Naive B cell (primary cell): Measurements from ENCODE around the gene ZNF880. TPM values are rescaled to one million over a fixed set of nuclear protein-coding genes. Genes with fewer than 3 reads are reported as not detected.
A peak's percentile ranks its signal among the peaks of the same experiment; 100 is the strongest.
"Not testable (repeated sequence)": the region's sequence is repeated elsewhere in the genome, so short reads cannot be mapped to it uniquely, and the experiment has no call there.

Source experiments
- ATAC-seq, 2 donors: fragments of 150-1000 bp; cut with Tn5 transposase; 2 replicates each; pipeline ENCODE4 v1.10.0; 2021; ENCODE audit warnings: low read depth in 2 of 2, mild to moderate bottlenecking in 2 of 2, moderate library complexity in 2 of 2
- DNase-seq: peaks from one replicate; pipeline ENCODE4 v3.0.0; 2022
- H3K27ac Mint-ChIP-seq, 6 donors: one replicate each; pipeline ENCODE4 v1.8.0; 2020 to 2022; ENCODE audit warnings: mild to moderate bottlenecking in 6 of 6, mixed read lengths in 6 of 6, moderate library complexity in 5 of 6, inconsistent platforms in 2 of 6
- H3K27me3 Mint-ChIP-seq, 3 donors: one replicate each; pipeline ENCODE4 v1.8.0; 2021 to 2022; ENCODE audit warnings: mixed read lengths in 3 of 3, mild to moderate bottlenecking in 1 of 3
- H3K36me3 Mint-ChIP-seq, 2 donors: one replicate each; pipeline ENCODE4 v1.8.0; 2020 to 2022; ENCODE audit warnings: mixed read lengths in 2 of 2, inconsistent platforms in 1 of 2, mild to moderate bottlenecking in 1 of 2
- H3K4me1 Mint-ChIP-seq, 3 donors: one replicate each; pipeline ENCODE4 v1.8.0; 2020 to 2022; ENCODE audit warnings: mixed read lengths in 3 of 3, inconsistent platforms in 1 of 3, mild to moderate bottlenecking in 1 of 3, moderate library complexity in 1 of 3
- H3K4me3 Mint-ChIP-seq, 8 donors: one replicate each; pipeline ENCODE4 v1.8.0; 2020 to 2022; ENCODE audit warnings: mild to moderate bottlenecking in 8 of 8, mixed read lengths in 8 of 8, moderate library complexity in 8 of 8, inconsistent platforms in 2 of 8
- H3K9me3 Mint-ChIP-seq, 7 donors: one replicate each; pipeline ENCODE4 v1.8.0; 2020 to 2022; ENCODE audit warnings: mixed read lengths in 7 of 7, mild to moderate bottlenecking in 5 of 7, inconsistent platforms in 2 of 7, moderate library complexity in 1 of 7
- polyA plus RNA-seq, 6 donors: library from polyadenylated mRNA; unstranded; fragments of 300-500 nt; fragmentation: Illumina TruSeq; gene quantifications; one replicate each; pipeline ENCODE4 v1.2.3, GENCODE V29; 2021; ENCODE audit warnings: low read depth in 6 of 6

Gene ZNF880
- 10 to 100 TPM; 45.2 to 74.7 (median 58.4) TPM for polyA plus RNA-seq

GRCh38 chr19:52369559-52370340 is at the start of gene ZNF880:
Gene ZNF880, plus strand, starts transcription at chr19:52369923. Its CDS starts 43 bp downstream, at chr19:52369966.
- Mint-ChIP-seq H3K36me3 (peaks cover 42 to 43% of the 10 kb centered on the region in 2 donors), H3K4me3 (peak within 1 kb of the TSS; percentile 93 to 99 (median 97))
- peak; percentile 86 for DNase-seq

GRCh38 chr19:52322429-52322828 is 47.3 kb upstream of the ZNF880 start:
- Mint-ChIP-seq H3K4me1 (peaks cover 0 to 6% (median 0%) of the 10 kb centered on the region in 3 donors), H3K9me3 (peaks cover 15 to 99% (median 95%) of the 10 kb centered on the region in 7 donors), H3K27ac (no peak overlapping the region), H3K36me3 (peaks cover 52 to 64% of the 10 kb centered on the region in 2 donors), H3K27me3 (no peaks in the 10 kb centered on the region), H3K4me3 (no peak overlapping the region)
- DNase-seq: no peak
- no peak for ATAC-seq

More at GRCh38 chr19:52369559-52370340, at the start of gene ZNF880:
- Mint-ChIP-seq H3K27me3 (no peaks in the 10 kb centered on the region), H3K27ac (peak within 1 kb of the TSS; percentile 98 to 100 (median 99)), H3K9me3 (peaks cover 10 to 76% (median 65%) of the 10 kb centered on the region in 7 donors), H3K4me1 (peaks cover 12 to 18% (median 14%) of the 10 kb centered on the region in 3 donors)
- ATAC-seq: peak; percentile 95

GRCh38 chr19:52331757-52332156 is 38.0 kb upstream of the ZNF880 start:
- no peak for DNase-seq
- H3K36me3 Mint-ChIP-seq: peaks cover 6 to 34% of the 10 kb centered on the region in 2 donors
- H3K27me3 Mint-ChIP-seq: no peaks in the 10 kb centered on the region
- H3K4me3 Mint-ChIP-seq: peak overlapping the region in 2 of 8 donors; percentile 10 to 46
- no peak for ATAC-seq
- no peak overlapping the region for H3K27ac Mint-ChIP-seq
- H3K4me1 Mint-ChIP-seq: peaks cover 3 to 9% (median 8%) of the 10 kb centered on the region in 3 donors
- H3K9me3 Mint-ChIP-seq: peaks cover 7 to 88% (median 71%) of the 10 kb centered on the region in 7 donors

- Mint-ChIP-seq H3K36me3 (peaks cover 6 to 43% of the 10 kb centered on the region in 2 donors), H3K9me3 (peaks cover 12 to 62% (median 41%) of the 10 kb centered on the region in 7 donors)
Observed at GRCh38 chr19:52335768-52336116, 34.0 kb upstream of the ZNF880 start.

GRCh38 chr19:52336117-52336790 is 33.5 kb upstream of the ZNF880 start, which contains the start of gene ZNF610:
Gene ZNF610, plus strand, starts transcription at chr19:52336243. Its CDS starts 12,930 bp downstream, at chr19:52349173.
- peaks cover 6 to 43% of the 10 kb centered on the region in 2 donors for H3K36me3 Mint-ChIP-seq

More at GRCh38 chr19:52335768-52336116, 34.0 kb upstream of the ZNF880 start:
- Mint-ChIP-seq H3K27ac (peak overlapping the region in 5 of 6 donors; percentile 88 to 99 (median 96)), H3K27me3 (no peaks in the 10 kb centered on the region), H3K4me1 (peaks cover 16 to 19% (median 16%) of the 10 kb centered on the region in 3 donors), H3K4me3 (peak overlapping the region; percentile 89 to 99 (median 98))
- ATAC-seq (no peak), DNase-seq (no peak)

GRCh38 chr19:52336791-52337381 is 32.8 kb upstream of the ZNF880 start:
- Mint-ChIP-seq H3K27ac (peak overlapping the region; percentile 88 to 98 (median 96)), H3K4me1 (peaks cover 16 to 19% (median 16%) of the 10 kb centered on the region in 3 donors), H3K36me3 (peaks cover under 1 to 38% of the 10 kb centered on the region in 2 donors), H3K9me3 (peaks cover 12 to 54% (median 30%) of the 10 kb centered on the region in 7 donors), H3K27me3 (no peaks in the 10 kb centered on the region), H3K4me3 (peak overlapping the region; percentile 89 to 99 (median 98))
- ATAC-seq: no peak
- no peak for DNase-seq

More at GRCh38 chr19:52336117-52336790, 33.5 kb upstream of the ZNF880 start, which contains the start of gene ZNF610:
- Mint-ChIP-seq H3K4me3 (peak within 1 kb of the TSS; percentile 89 to 99 (median 98)), H3K27me3 (no peaks in the 10 kb centered on the region), H3K4me1 (peaks cover 16 to 19% (median 16%) of the 10 kb centered on the region in 3 donors), H3K9me3 (peaks cover 12 to 59% (median 36%) of the 10 kb centered on the region in 7 donors), H3K27ac (peak within 1 kb of the TSS; percentile 88 to 99 (median 96))
- peak; percentile 81 for DNase-seq
- peak; percentile 95 for ATAC-seq

GRCh38 chr19:52339022-52339421 is 30.7 kb upstream of the ZNF880 start:
- not testable (repeated sequence) for H3K27me3 Mint-ChIP-seq, DNase-seq, ATAC-seq
- H3K9me3 Mint-ChIP-seq: peaks cover 5 to 36% (median 8%) of the 10 kb centered on the region in 7 donors
- H3K4me3 Mint-ChIP-seq: peak overlapping the region in 2 of 8 donors; percentile 58 to 71
- peak overlapping the region in 1 of 6 donors; percentile 86 for H3K27ac Mint-ChIP-seq
- H3K36me3 Mint-ChIP-seq: peaks cover 0 to 21% of the 10 kb centered on the region in 2 donors
- peaks cover 16 to 24% (median 16%) of the 10 kb centered on the region in 3 donors for H3K4me1 Mint-ChIP-seq

- Mint-ChIP-seq H3K36me3 (peaks cover 4 to 11% of the 10 kb centered on the region in 2 donors), H3K27ac (no peak overlapping the region)
Observed at GRCh38 chr19:52343548-52343947, 26.2 kb upstream of the ZNF880 start.

GRCh38 chr19:52345162-52345561 is 24.6 kb upstream of the ZNF880 start:
- peaks cover 0 to 5% (median 0%) of the 10 kb centered on the region in 3 donors for H3K4me1 Mint-ChIP-seq
- no peak for ATAC-seq
- no peak overlapping the region for H3K27ac Mint-ChIP-seq
- DNase-seq: no peak
- no peaks in the 10 kb centered on the region for H3K27me3 Mint-ChIP-seq
- H3K36me3 Mint-ChIP-seq: peaks cover 12 to 22% of the 10 kb centered on the region in 2 donors
- no peak overlapping the region for H3K4me3 Mint-ChIP-seq
- peaks cover 2 to 27% (median 6%) of the 10 kb centered on the region in 7 donors for H3K9me3 Mint-ChIP-seq

More at GRCh38 chr19:52343548-52343947, 26.2 kb upstream of the ZNF880 start:
- Mint-ChIP-seq H3K4me1 (peaks cover 0 to 5% (median 0%) of the 10 kb centered on the region in 3 donors), H3K4me3 (no peak overlapping the region), H3K9me3 (peaks cover 0 to 23% (median 5%) of the 10 kb centered on the region in 7 donors), H3K27me3 (no peaks in the 10 kb centered on the region)
- peak; percentile 68 to 79 for ATAC-seq
- DNase-seq: peak; percentile 25

GRCh38 chr19:52351512-52351911 is 18.2 kb upstream of the ZNF880 start:
- Mint-ChIP-seq H3K36me3 (peaks cover 54 to 56% of the 10 kb centered on the region in 2 donors), H3K4me1 (no peaks in the 10 kb centered on the region), H3K27me3 (no peaks in the 10 kb centered on the region), H3K4me3 (no peak overlapping the region), H3K27ac (no peak overlapping the region), H3K9me3 (peaks cover 7 to 56% (median 31%) of the 10 kb centered on the region in 7 donors)
- no peak for ATAC-seq
- DNase-seq: no peak

GRCh38 chr19:52366414-52366824 is 3.3 kb upstream of the ZNF880 start:
- Mint-ChIP-seq H3K27me3 (no peaks in the 10 kb centered on the region), H3K4me3 (peak overlapping the region in 1 of 8 donors; percentile 75), H3K4me1 (peaks cover 12 to 16% (median 14%) of the 10 kb centered on the region in 3 donors), H3K9me3 (peaks cover 16 to 81% (median 72%) of the 10 kb centered on the region in 7 donors), H3K27ac (no peak overlapping the region), H3K36me3 (peaks cover 32 to 36% of the 10 kb centered on the region in 2 donors)
- ATAC-seq (no peak), DNase-seq (no peak)

GRCh38 chr19:52370341-52370710 is 603 bp downstream of the ZNF880 start:
- Mint-ChIP-seq H3K27me3 (no peaks in the 10 kb centered on the region), H3K27ac (peak overlapping the region; percentile 98 to 100 (median 99)), H3K4me1 (peaks cover 14 to 18% (median 14%) of the 10 kb centered on the region in 3 donors), H3K36me3 (peaks cover 46% of the 10 kb centered on the region in 2 donors), H3K4me3 (peak overlapping the region; percentile 93 to 99 (median 97)), H3K9me3 (peaks cover 9 to 75% (median 63%) of the 10 kb centered on the region in 7 donors)
- DNase-seq (no peak), ATAC-seq (no peak)
